Measurements from ENCODE around the gene MUC6. TPM values are rescaled to one million over a fixed set of nuclear protein-coding genes. Genes with fewer than 3 reads are reported as not detected.

Gene MUC6
- total RNA-seq, 1 experiment from 2014 or later = not detected

- DNase-seq (ENCODE audit: low read depth) = no peak
These were observed 11.7 kb downstream of the MUC6 start for GRCh38 chr11:1024597-1025409.

DNA sequence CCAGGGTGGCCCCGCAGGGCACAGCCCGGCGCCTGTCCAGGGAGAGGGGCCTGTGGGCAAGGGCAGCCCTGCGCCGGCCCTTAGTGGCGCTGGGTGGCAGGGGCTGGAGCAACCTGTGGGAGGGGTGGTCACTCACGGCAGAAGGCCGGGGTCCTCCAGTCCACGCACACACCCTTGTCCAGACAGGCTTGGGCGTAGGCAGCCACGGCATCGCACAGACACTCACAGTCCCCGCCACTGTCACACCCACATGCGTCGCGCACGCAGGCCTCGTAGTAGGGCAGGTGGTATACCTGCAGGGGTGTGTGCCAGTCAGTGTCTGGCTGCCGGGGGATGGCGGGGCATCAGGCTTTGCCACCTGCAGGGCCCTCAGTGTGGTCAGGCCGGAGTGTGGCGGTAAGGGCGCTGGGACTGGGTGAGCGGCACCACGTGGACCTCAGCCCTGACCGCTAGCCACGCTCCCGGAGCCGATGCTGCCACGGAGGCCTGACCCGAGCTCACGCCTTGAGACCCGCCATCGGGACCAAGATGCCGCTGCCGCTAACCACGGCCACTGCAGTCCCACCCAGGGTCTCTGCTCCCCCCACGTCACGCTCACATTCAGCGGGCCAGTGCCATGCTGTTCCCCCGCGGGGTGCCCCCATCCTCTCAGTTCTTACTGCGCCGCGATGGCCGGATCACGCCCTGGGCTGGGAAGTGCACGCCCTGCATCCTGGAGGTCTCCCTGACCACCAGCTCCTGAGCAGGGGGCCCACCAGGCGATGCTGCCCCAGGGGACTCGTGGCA lies 12.5 kb downstream of the MUC6 start:
- no peak for DNase-seq (ENCODE audit: low read depth)

DNA sequence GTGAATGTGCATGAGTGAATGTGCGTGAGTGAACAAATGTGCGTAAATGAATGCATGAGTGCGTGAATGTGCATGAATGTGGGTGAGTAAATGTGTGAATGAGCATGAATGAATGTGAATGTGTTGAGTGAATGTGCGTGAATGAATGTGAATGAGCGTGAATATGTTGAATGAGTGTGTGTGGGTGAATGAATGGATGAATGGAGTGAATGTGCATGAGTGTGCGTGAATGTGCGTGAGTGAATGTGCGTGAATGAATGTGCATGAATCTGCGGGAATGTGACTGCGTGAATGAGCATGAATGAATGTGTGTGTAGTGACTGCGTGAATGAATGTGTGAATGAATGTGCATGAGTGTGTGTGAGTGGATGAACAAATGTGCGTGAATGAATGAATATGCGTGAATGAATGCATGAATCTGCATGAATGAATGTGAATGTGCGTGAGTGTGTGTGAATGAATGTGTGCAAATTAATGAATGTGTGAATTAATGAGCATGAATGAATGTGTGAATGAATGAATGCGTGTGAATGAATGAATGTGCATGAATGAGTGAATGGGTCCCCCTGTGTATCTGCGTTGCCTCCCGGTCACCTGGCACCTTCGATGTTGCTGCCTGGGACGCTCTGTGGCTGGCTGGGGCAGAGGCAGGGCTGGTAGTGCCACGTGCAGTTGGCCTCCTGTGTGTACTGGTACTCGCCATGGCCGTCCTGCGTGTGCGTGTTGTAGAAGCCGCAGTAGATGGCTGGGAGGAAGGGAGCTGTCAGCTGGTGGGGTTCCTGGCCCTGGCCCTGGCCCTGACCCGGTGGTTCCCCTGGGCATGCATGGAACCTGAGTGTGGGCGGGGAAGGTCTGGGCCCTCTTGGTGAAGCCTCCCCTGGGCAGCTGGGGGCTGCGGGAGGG lies 13.4 kb downstream of the MUC6 start:
- DNase-seq (ENCODE audit: low read depth) = no peak

DNA sequence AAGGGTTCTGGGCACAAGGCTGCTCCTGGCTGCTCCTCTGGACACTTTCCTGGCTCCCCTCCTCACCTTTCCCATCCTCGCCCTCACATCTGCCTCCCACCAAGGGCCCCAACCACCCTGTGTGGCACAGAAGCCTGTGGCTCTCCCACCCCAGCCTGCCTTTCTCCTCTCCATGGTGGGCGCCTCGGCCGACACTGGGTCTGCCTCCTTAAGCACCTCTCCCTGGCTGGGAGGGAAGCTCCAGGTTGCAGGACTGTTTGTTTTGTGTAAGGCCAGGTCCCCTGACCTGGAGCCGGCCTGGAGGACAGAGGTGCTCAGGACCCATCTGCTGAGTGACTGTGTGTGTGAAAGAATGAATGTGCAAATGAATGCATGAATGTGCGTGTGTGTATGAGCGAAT lies 14.1 kb downstream of the MUC6 start:
- no peak for DNase-seq (ENCODE audit: low read depth)

DNA sequence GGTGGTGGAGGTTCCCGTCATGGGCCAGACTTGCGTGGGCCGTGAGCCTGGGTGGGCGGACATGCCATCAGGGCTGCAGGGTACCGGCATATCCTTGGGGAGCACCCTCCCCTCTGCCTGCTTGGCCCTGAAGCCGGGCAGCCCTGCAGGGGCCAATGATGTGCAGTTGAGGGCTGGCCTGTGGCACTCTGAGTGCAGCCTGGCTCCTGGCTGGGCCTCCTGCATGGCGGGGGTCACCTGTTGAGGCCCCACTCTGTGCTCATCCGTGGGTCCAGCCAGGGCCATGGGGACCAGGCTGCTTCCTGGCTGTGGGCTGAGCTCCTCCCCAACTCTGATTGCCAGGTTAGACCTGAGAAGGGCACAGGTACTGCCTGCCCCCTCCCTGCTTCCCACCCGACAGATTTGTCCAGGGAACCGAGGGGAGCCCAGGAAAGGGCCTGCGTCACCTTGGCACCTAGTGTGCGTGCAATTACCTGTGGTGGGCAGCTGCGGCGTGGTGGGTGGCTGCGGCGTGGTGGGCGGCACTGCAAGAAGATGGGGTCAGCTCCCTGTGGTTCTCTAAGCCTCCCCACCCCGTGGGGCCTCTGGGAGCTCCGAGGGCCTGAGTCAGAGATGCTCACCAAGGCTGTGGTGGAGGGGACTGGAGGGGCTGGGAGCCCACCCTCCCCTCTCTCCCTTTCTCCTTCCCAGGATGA lies 16.2 kb downstream of the MUC6 start:
- no peak for DNase-seq (ENCODE audit: low read depth)

GRCh38 chr11:1019321-1019910 lies 17.1 kb downstream of the MUC6 start:
- DNase-seq (ENCODE audit: low read depth) = no peak

DNA sequence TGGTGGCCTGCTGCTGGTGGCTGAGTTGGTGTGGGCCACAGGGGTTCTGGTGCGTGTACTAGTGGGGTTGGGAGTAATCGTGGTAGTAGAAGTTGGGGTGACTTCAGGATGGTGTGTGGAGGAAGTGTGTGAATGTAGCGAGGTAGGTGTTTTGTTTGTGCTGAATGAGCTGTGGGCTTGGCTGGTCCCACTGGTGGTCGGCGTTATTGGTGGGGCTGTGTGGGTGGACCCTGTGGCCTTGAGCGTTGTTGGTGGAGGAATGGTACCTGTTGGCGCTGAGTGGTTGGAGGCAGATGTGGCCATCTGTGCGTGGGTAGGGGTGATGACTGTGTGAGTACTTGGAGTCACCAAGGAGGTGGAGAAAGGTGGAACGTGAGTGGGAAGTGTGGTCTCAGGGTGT lies 18.4 kb downstream of the MUC6 start:
- DNase-seq (ENCODE audit: low read depth) = no peak

DNA sequence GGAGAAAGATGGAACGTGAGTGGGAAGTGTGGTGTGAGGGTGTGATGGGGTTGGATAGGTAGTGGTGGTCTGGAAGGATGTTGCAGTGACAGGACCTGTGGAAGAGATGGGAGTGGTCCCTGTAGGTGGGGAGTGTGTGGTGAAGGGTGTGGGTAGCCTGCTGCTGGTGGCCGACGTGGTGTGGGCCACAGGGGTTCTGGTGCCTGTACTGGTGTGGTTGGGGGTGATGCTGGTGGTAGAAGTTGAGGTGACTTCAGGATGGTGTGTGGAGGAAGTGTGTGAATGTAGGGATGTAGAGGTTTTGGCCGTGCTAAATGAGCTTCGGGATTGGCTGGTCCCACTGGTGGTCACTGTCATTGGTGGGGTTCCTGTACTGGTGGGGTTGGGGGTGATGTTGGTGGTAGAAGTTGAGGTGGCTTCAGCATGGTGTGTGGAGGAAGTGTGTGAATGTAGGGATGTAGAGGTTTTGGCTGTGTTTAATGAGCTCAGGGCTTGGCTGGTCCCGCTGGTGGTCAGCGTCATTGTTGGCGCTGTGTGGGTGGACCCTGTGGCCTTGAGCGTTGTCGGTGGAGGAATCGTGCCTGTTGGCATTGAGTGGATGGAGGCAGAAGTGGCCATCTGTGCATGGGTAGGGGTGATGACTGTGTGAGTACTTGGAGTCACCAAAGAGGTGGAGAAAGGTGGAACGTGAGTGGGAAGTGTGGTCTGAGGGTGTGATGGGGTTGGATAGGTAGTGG lies 19.1 kb downstream of the MUC6 start:
- DNase-seq (ENCODE audit: low read depth) = peak; percentile 16

DNA sequence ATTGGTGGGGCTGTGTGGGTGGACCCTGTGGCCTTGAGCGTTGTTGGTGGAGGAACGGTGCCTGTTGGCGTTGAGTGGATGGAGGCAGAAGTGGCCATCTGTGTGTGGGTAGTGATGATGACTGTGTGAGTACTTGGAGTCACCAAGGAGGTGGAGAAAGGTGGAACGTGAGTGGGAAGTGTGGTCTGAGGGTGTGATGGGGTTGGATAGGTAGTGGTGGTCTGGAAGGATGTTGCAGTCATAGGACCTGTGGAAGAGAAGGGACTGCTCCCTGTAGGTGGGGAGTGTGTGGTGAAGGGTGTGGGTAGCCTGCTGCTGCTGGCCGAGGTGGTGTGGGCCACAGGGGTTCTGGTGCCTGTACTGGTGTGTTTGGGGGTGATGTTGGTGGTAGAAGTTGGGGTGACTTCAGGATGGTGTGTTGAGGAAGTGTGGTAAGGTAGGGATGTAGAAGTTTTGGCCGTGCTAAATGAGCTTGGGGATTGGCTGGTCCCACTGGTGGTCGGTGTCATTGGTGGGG lies 19.9 kb downstream of the MUC6 start:
- DNase-seq (ENCODE audit: low read depth) = peak; percentile 27

DNA sequence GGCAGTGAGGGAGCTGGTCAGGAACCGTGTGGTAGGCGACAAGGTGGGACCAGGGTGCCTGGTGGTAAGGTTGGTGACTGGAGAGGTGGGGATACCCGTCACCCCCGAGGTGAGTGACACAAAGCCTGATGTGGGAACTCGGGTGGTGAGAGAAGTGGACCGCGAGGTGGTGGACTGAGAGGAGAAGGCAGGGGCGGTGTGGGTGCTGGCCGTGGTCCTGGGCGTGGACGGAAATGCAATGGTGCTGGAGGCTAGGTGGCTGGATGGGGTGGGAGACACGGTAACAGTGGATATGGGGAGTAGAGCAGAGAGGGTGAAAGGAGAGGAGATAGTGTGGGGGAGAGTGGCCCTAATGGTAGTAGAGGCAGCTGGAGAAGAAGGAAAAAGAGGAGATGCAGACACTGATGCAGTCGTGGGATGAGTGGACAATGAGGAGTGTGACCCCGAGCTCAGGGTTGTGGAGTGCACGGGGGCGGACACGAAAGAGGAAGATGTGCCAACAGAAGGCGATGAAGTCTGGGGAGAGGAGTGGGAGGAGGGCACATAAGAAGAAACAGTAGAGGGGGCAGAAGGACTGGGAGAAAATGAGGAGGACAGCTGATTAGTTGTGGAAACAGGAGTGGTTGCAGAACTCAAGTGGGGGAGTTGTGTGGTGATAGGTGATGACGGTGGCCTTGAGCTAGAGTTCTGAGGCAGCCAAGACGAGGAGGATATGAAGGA lies 20.5 kb downstream of the MUC6 start:
- no peak for DNase-seq (ENCODE audit: low read depth)

GRCh38 chr11:1015064-1015463 lies 21.5 kb downstream of the MUC6 start:
- no peak for DNase-seq (ENCODE audit: low read depth)

- no peak for DNase-seq (ENCODE audit: low read depth)
These were observed 22.2 kb downstream of the MUC6 start for GRCh38 chr11:1014276-1014675.

DNA sequence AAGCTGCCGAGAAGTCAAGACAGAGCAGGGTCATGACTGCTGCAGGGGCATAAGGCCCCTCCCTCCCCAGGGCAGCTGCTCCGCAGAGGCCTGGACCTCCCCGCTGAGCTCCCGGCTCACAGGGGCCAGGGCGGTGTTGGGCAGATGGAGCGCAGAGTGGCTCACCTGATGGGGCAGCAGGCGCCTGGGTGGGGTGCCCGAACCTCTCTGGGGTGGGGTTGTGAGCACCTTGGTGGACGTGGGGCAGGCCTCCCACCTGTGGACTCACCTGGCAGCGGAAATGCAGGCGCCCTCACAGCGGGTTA lies 22.9 kb downstream of the MUC6 start:
- DNase-seq (ENCODE audit: low read depth) = no peak

GRCh38 chr11:1012740-1013630 lies 23.5 kb downstream of the MUC6 start:
- DNase-seq (ENCODE audit: low read depth) = no peak

- no peak for DNase-seq (ENCODE audit: low read depth)
These were observed 24.2 kb downstream of the MUC6 start for GRCh38 chr11:1012291-1012690.

GRCh38 chr11:1011320-1011698 lies 25.2 kb downstream of the MUC6 start:
- DNase-seq (ENCODE audit: low read depth) = no peak

- no peak for DNase-seq (ENCODE audit: low read depth)
These were observed 25.8 kb downstream of the MUC6 start for GRCh38 chr11:1010551-1011319.

Measured in HT1080 (cell line).